HCT116 (cell line): Measurements from ENCODE around the gene RBM38.

Source experiments
- EZH2 ChIP-seq: fragments of 200-600 bp; sonication (generic); IDR thresholded peaks from 2 replicates; pipeline ENCODE4 v1.6.1; 2017; ENCODE audit warnings: antibody characterized with exemption, mixed run types
- POLR2A ChIP-seq: IDR thresholded peaks from 2 replicates; pipeline ENCODE4 v1.7.0; 2011; ENCODE audit warnings: borderline replicate concordance; ENCODE audit not compliant: insufficient read depth, insufficient read length; ENCODE audit errors: extremely low read depth

GRCh38 chr20:57374343-57374930, 16.8 kb upstream of the RBM38 start:
- TF ChIP-seq POLR2A (no peak), EZH2 (no peak)
